SIG-M5 (cell line): ENCODE data around the gene TAF3.
"Not testable (repeated sequence)": the region's sequence is repeated elsewhere in the genome, so short reads cannot be mapped to it uniquely, and the experiment has no call there.

Experiments used
- DNase-seq: peaks from one replicate; lab custom pipeline; 2025; lab: John Stamatoyannopoulos, UW

The TAF3 gene

GRCh38 chr10:7811000-7811399 lies 7.3 kb upstream of the TAF3 start:
- no peak for DNase-seq

DNA sequence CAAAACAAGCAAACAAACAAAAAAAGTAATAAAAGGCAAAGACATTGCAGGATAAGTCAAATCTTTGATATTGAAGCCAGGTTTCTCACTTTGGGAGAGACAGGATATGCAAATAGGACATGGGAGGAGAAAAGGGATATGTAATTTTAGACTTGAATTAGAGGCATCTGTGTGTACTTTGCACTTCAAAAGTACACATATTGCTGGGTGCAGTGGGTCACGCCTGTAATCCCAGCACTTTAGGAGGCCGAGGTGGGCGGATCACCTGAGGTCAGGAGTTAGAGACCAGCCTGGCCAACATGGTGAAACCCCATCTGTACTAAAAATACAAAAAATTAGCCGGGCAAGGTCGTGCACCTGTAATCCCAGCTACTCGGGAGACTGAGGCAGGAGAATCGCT lies 6.6 kb upstream of the TAF3 start:
- DNase-seq: not testable (repeated sequence)

DNA sequence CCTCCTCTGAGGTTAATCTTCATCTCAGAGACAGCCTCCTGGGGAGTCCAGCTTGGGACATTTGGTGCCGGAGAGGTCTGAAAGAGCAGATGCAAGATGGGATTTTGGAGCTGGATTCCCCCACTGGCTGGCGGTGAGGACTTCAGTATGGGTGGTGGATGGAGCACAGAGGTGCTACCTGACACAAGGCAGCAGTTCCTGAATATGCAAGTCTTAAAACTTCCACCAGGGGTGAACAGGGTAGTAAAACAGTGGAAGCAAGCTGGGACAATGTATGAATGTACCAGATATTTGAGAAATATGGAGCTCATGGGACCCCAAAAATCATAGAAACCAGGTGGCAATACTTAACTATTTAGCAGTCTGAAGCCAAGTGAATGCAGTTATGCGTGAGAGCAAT lies 4.8 kb upstream of the TAF3 start:
- DNase-seq: no peak

DNA sequence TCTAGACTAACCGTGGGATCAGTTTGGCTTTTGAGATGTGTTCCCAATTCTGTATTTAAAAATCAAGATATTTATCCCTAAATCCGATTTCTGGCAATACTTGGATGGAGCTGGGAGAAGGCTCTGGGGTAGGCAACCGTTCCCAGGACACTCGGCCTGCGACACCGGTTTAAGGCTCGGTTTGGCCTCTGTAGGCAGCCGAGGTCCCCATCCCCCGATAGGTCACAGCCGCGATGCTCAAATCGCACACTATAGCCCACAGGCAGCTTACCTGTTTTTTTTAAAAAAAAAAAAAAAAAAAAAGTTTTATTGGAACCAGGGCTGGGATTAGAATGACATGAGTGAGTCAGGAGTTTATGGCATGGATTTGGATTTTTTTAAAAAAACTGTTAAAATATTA lies 729 bp upstream of the TAF3 start:
- no peak for DNase-seq

DNA sequence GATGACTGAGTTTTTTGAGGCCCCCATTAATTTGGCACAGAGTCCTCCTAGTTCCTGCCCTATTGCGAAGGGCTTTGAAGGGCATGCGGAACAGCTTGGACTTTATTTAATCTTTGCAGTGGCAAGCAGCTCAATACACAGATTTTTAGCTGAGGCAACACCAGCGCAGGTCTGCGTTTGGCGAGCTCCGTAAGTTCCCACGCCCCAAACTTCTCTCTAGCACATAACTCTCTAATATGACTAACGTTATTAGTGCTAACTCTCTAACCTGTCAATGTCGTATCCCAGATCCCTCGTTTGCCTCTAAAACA lies 366 bp upstream of the TAF3 start:
- no peak for DNase-seq

DNA sequence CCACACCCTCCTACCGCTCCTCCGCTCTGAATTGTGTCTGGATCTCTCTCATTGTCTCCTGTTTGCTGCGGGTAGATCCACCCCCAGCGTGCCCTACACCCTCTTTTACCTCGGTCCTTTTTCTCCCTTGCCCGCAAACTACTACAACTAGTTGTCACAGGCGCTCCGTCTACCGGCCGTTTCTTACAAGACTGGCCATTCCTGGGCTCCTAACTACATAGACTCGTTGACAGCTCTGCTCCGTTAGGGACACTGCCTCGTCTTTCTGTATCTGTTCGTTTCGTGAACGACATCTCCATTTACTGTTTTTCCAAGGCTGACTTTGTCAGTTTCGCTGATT lies 786 bp downstream of the TAF3 start:
- no peak for DNase-seq

- DNase-seq: no peak
These were observed 5.9 kb downstream of the TAF3 start for GRCh38 chr10:7824251-7824650.

GRCh38 chr10:7826971-7827370 lies 8.7 kb downstream of the TAF3 start:
- no peak for DNase-seq

GRCh38 chr10:7829289-7829834 lies 11.1 kb downstream of the TAF3 start:
- DNase-seq: no peak

DNA sequence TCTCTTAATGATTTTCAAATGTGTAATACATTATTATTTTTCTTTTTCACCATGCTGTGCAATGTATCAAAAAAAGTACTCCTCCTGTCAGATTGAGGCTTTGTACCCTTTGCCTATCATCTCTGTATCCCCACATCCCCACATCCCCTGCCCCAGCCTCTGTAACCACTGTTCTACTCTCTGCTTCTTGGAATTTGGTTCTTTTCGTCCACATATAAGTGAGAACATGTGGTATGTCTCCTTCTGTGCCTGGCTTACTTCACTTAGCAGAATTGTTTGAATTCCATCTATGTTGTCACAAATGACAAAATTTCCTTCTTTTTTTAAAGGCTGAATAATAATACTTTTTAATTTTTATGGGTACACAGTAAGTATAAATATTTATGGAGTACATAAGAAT lies 13.8 kb downstream of the TAF3 start:
- DNase-seq: no peak

DNA sequence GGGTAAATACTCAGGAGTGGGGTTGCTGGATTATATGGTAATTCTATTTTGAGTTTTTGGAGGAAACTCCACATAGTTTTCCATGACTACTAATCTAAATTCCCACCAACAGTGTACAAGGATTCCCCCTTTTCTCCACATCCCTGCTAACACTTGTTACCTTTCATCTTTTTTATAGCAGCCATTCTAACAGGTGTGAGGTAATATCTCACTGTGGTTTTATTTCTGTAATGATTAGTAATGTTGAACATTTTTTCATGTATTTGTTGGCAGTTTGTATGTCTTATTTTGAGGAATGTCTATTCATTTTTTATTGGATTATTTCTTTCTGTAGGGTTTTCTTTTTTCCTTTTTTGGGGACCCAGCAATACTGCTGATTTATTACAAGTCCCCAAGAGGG lies 14.9 kb downstream of the TAF3 start:
- no peak for DNase-seq

- DNase-seq: no peak
These were observed 16.0 kb downstream of the TAF3 start for GRCh38 chr10:7834262-7834661.

GRCh38 chr10:7836571-7836970 lies 18.3 kb downstream of the TAF3 start:
- no peak for DNase-seq

GRCh38 chr10:7846591-7846990 lies 28.3 kb downstream of the TAF3 start:
- DNase-seq: no peak

DNA sequence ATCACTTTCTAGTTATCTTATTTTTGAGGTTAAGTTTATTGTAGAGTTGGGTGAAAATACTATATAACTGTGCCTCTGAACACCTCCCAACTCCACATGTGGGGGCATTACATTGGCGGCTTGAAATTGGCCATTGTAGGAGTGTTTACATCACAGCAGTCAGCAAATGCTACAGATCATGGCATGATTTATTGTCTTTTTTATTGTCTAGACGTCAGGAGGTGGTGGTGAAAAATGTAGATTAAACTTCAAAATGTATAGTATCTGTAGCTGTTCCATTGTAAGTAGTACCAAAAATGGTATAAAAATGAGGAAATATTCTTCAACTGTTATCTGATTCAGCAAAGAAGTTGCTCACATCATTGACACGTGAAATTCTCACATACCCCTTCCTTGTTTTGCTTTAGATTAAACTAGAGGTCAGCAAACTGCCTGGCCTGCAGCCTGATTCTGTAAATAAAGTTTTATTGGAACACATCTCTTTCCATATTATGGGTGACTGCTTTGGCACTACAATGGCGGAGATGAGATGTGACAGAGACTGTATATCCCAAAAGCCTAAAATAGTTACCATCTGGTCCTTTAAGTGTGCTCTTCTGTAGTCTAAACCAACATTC lies 35.0 kb downstream of the TAF3 start:
- DNase-seq: no peak

GRCh38 chr10:7853890-7854289 lies 35.6 kb downstream of the TAF3 start:
- DNase-seq: no peak

- DNase-seq: no peak
These were observed 36.9 kb downstream of the TAF3 start for GRCh38 chr10:7855205-7855604.

DNA sequence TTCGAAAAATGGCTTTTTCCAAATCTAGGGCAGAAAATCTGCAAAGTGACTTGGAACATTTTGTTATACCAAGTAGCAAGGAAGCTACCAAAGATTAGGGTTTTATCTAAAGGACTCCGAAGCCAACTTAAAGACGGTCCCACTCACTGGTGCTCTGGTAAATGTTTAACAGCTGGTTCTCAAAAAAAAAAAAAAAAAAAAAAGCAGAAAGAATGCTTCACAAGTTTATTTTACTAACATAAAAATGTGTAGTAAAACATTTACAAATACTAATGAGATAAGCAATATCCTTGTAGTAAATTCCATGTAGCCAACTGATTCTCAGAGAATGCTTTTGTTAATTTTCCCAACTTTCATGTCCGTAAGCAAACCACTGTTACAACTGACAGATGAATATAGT lies 38.4 kb downstream of the TAF3 start:
- no peak for DNase-seq

DNA sequence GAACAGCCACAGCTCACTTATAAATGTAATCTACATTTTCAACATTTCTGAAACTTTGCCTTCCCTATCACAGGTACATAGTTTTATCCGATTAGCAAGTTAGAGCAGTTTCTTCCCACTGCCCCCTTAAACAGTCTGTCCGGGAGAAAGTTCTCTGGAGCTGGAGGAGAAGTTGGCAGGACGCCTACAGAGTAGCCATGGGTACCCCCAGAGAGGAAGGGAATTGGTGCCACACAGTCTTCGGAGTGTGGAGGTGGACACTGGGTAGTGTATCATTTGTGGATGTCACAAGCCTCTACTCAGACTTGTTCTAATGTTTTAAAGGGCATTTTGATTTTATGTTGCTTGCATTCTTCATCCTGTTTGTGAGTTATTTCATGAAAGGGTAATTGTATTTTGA lies 39.0 kb downstream of the TAF3 start:
- no peak for DNase-seq

GRCh38 chr10:7861509-7862120 lies 43.3 kb downstream of the TAF3 start:
- DNase-seq: no peak

GRCh38 chr10:7862121-7862514 lies 43.8 kb downstream of the TAF3 start:
- DNase-seq: no peak

- no peak for DNase-seq
These were observed 47.9 kb downstream of the TAF3 start for GRCh38 chr10:7866176-7866575.

GRCh38 chr10:7872041-7872442 lies 53.7 kb downstream of the TAF3 start:
- no peak for DNase-seq

DNA sequence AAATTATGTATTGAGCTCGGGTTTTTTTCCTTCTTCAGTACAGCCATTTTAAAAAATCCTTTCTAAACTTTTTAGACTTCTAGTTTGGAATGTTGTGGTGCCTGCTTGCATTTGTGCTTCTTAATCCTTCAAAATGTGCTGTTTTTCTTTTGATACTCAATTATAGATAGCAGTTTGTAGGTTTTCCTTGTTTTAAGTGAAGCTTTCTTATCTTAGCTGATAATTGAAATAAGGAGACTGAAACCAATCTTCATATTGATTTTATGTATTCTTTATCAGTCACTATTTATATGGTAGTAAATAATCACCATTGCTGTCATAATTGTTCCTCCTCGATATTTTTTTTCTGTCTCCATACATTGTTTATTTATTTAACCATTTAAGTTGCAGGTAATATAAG lies 56.6 kb downstream of the TAF3 start:
- no peak for DNase-seq
